ENCODE measurements around the gene RFNG. TPM values are rescaled to one million over a fixed set of nuclear protein-coding genes. Genes with fewer than 3 reads are reported as not detected.

RFNG gene
- total RNA-seq, 2 donors from 2014 or later, result 39.9 to 45.3 TPM

DNA sequence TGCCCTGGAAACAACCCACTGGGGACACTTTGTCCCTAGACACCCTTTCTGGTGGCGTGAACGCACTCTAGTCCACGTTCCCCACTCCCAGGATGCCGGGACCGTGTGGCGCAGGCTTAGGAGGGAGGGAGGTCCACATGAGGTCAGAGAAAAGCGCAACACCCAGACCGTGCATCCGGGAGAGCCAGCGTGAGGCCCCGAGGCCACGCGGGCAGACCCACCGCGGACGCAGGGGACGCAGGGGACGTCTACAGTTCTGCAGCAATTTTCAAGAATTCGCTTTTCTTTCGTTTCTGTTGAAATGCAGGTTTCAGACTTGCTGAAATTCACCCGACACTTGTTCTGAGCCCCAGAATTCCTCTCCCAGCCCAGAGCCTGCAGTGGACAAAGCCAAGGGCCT, 4.7 kb downstream of the RFNG start:
- H3K9me3 ChIP-seq, result no peaks in the 10 kb centered on the region
- TF ChIP-seq, protein P1, sequence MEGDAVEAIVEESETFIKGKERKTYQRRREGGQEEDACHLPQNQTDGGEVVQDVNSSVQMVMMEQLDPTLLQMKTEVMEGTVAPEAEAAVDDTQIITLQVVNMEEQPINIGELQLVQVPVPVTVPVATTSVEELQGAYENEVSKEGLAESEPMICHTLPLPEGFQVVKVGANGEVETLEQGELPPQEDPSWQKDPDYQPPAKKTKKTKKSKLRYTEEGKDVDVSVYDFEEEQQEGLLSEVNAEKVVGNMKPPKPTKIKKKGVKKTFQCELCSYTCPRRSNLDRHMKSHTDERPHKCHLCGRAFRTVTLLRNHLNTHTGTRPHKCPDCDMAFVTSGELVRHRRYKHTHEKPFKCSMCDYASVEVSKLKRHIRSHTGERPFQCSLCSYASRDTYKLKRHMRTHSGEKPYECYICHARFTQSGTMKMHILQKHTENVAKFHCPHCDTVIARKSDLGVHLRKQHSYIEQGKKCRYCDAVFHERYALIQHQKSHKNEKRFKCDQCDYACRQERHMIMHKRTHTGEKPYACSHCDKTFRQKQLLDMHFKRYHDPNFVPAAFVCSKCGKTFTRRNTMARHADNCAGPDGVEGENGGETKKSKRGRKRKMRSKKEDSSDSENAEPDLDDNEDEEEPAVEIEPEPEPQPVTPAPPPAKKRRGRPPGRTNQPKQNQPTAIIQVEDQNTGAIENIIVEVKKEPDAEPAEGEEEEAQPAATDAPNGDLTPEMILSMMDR (IDR thresholded peaks at IDR 0.05), result no peak
- ATAC-seq (ENCODE audit: insufficient number of reproducible peaks, low FRiP score, low read depth) (no peak), DNase-seq (ENCODE audit: low spot score) (no peak)
- no peak overlapping the region for H3K27ac ChIP-seq
- H3K4me3 ChIP-seq, result no peak overlapping the region
- no peaks in the 10 kb centered on the region for H3K27me3 ChIP-seq (replicated peaks; ENCODE audit: insufficient read depth)
- H3K4me1 ChIP-seq (ENCODE audit: control insufficient read depth in 1 of 2, low read depth in 2 of 2), result peaks cover 0 to 19% of the 10 kb centered on the region in 2 donors
- H3K36me3 ChIP-seq, result peaks cover 10% of the 10 kb centered on the region

DNA sequence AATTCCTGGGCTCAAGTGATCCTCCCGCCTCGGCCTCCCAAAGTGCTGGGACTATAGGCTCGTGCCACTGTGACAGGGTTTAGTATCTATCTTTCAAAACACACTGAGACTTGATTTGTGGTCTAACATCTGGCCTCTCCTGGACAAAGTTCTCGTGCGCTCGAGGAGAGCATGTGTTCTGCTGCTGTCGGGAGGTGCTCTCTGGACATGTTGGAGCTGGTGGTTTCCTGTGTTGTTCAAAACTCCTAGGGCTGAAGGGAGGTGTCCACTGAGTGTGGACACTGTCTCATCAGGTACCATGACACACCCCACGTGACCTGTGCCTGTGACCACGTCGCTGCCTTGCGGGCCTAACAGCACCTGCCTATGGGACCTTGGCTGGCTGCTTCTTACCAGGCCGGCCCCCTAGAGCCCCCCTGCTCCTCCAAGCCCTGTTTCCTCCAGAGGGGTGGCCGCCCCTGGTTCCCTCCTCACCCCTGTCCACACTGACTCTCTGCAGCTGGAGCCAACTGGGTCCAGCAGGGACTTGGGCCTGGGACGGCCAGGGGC, 5.6 kb downstream of the RFNG start:
- H3K4me1 ChIP-seq (ENCODE audit: control insufficient read depth in 1 of 2, low read depth in 2 of 2), result peaks cover 0 to 18% of the 10 kb centered on the region in 2 donors
- H3K27ac ChIP-seq, result no peak overlapping the region
- DNase-seq (ENCODE audit: low spot score), result no peak
- H3K27me3 ChIP-seq (replicated peaks; ENCODE audit: insufficient read depth), result no peaks in the 10 kb centered on the region
- peaks cover 10% of the 10 kb centered on the region for H3K36me3 ChIP-seq
- no peak for ATAC-seq (ENCODE audit: insufficient number of reproducible peaks, low FRiP score, low read depth)
- no peak overlapping the region for H3K4me3 ChIP-seq
- TF ChIP-seq, protein P1 (IDR thresholded peaks at IDR 0.05), result no peak
- H3K9me3 ChIP-seq, result no peaks in the 10 kb centered on the region

DNA sequence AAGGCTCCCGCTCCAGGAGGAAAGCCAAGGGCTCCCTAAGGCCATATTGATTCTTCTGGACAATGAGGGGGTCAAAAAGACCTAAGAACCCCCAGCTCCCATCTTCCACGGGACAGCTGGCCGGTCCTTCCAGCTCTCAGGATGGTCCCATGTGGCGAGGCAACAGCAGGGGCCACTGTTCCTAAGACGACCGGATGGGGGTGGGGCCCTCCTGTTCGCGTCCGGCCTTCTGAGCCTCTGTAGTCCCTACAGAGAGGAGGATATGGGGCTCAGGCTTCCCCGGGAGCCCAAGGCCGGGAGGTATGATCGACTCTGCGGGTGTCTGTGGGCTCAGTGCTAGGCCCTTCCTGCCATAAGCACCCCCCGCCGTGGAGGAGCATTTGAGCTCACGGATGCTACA, 8.1 kb downstream of the RFNG start:
- no peak for ATAC-seq (ENCODE audit: insufficient number of reproducible peaks, low FRiP score, low read depth)
- no peak overlapping the region for H3K27ac ChIP-seq
- H3K4me1 ChIP-seq (ENCODE audit: control insufficient read depth in 1 of 2, low read depth in 2 of 2), result no peaks in the 10 kb centered on the region
- H3K9me3 ChIP-seq, result no peaks in the 10 kb centered on the region
- H3K4me3 ChIP-seq, result no peak overlapping the region
- TF ChIP-seq, protein P1 (IDR thresholded peaks at IDR 0.05), result no peak
- H3K36me3 ChIP-seq, result peaks cover 2% of the 10 kb centered on the region
- DNase-seq (ENCODE audit: low spot score), result no peak
- no peaks in the 10 kb centered on the region for H3K27me3 ChIP-seq (replicated peaks; ENCODE audit: insufficient read depth)

DNA sequence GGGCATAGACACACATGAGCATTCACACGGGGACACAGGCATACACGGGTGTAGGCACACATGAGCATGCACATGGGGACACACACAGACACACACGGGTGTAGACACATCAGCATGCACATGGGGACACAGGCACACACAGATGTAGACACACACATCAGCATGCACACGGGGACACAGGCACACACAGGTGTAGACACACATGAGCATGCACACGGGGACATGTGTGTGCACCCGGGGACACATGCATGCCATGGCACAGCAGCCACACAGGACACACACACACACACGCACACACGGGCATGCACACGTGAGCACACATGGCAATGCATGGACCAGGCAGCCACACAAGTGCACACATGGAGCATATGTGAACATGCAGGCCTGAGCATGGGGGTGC, 9.0 kb downstream of the RFNG start:
- Histone ChIP-seq H3K9me3 (no peaks in the 10 kb centered on the region), H3K36me3 (no peaks in the 10 kb centered on the region), H3K4me1 (ENCODE audit: control insufficient read depth in 1 of 2, low read depth in 2 of 2) (peaks cover 0 to 5% of the 10 kb centered on the region in 2 donors), H3K4me3 (no peak overlapping the region), H3K27me3 (replicated peaks; ENCODE audit: insufficient read depth) (no peaks in the 10 kb centered on the region), H3K27ac (no peak overlapping the region)
- DNase-seq (ENCODE audit: low spot score) (no peak), ATAC-seq (ENCODE audit: insufficient number of reproducible peaks, low FRiP score, low read depth) (no peak)
- TF ChIP-seq, protein P1 (IDR thresholded peaks at IDR 0.05), result no peak

DNA sequence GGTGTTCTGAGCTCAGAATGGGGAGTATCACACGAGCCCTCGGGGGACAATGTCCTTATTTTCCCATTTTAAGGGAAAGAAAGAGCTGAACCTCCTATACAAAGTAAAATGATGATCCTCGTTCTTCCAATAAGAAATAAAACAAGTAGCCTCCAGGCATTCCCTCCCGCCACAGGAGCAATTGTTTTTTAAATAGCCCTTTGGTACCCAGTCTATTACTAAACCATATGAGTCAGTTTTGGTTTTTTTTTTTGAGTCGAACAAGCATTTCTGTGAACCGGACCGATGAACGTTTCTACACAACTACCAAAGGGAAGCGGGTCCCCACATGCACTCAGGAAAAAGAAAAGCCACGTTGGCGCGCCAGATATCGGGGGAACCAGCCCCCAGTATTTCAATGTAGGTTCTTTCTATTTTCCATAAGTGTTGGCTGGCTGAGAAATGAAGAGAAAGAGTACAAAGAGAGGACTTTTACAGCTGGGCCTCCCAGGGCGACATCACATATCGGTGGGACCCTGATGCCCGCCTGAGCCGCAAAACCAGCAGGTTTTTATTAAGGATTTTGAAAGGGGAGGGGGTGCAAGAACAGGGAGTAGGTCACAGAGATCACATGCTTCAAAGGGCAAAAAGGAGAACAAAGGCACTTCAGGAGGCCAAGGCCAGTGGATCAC, 10.3 kb downstream of the RFNG start:
- no peaks in the 10 kb centered on the region for H3K9me3 ChIP-seq
- no peaks in the 10 kb centered on the region for H3K27me3 ChIP-seq (replicated peaks; ENCODE audit: insufficient read depth)
- DNase-seq (ENCODE audit: low spot score), result no peak
- H3K27ac ChIP-seq, result no peak overlapping the region
- H3K4me3 ChIP-seq, result no peak overlapping the region
- H3K4me1 ChIP-seq (ENCODE audit: control insufficient read depth in 1 of 2, low read depth in 2 of 2), result peaks cover 5 to 13% of the 10 kb centered on the region in 2 donors
- TF ChIP-seq, protein P1 (IDR thresholded peaks at IDR 0.05), result no peak
- H3K36me3 ChIP-seq, result no peaks in the 10 kb centered on the region
- no peak for ATAC-seq (ENCODE audit: insufficient number of reproducible peaks, low FRiP score, low read depth)

Measured in thoracic aorta (tissue), 2 donors.